RCC 7860 (cell line): ENCODE results near the gene GUCY1A2.
"Not testable (repeated sequence)": the region's sequence is repeated elsewhere in the genome, so short reads cannot be mapped to it uniquely, and the experiment has no call there.

Experiments
- DNase-seq: peaks from one replicate; pipeline ENCODE4 v3.0.0-alpha.2; 2015; ENCODE audit warnings: low spot score
- FAIRE-seq: peaks from 2 replicates; lab custom pipeline; 2012; peaks lifted over from hg19 to GRCh38; lab: Jason Lieb, UNC

Gene GUCY1A2

GRCh38 chr11:107018219-107018901, at the start of gene GUCY1A2:
Gene GUCY1A2, minus strand, starts transcription at chr11:107018476. Its CDS starts 421 bp downstream, at chr11:107018055.
- no peak for FAIRE-seq
- DNase-seq = no peak

GRCh38 chr11:107054391-107054790, 36.1 kb upstream of the GUCY1A2 start:
- FAIRE-seq (no peak), DNase-seq (no peak)

- FAIRE-seq, DNase-seq: not testable (repeated sequence)
Observed at GRCh38 chr11:107051332-107051731, 33.1 kb upstream of the GUCY1A2 start.

GRCh38 chr11:107050899-107051298, 32.6 kb upstream of the GUCY1A2 start:
- not testable (repeated sequence) for DNase-seq, FAIRE-seq

GRCh38 chr11:107050121-107050520, 31.8 kb upstream of the GUCY1A2 start:
- no peak for DNase-seq
- no peak for FAIRE-seq

GRCh38 chr11:107044503-107044902, 26.2 kb upstream of the GUCY1A2 start:
- DNase-seq (peak; percentile 61), FAIRE-seq (peak; percentile 54)

GRCh38 chr11:107043242-107044006, 25.1 kb upstream of the GUCY1A2 start:
- DNase-seq = peak; percentile 97
- peak; percentile 99 for FAIRE-seq

GRCh38 chr11:107042748-107043147, 24.5 kb upstream of the GUCY1A2 start:
- DNase-seq = no peak
- FAIRE-seq = no peak

- peak; percentile 42 for DNase-seq
- FAIRE-seq = peak; percentile 87
Observed at GRCh38 chr11:107041088-107041444, 22.8 kb upstream of the GUCY1A2 start.

GRCh38 chr11:107040433-107041087, 22.3 kb upstream of the GUCY1A2 start:
- DNase-seq (peak; percentile 47), FAIRE-seq (peak; percentile 74)

GRCh38 chr11:107025673-107026072, 7.4 kb upstream of the GUCY1A2 start:
- FAIRE-seq (no peak), DNase-seq (no peak)

- no peak for FAIRE-seq
- DNase-seq = no peak
Observed at GRCh38 chr11:107020594-107020993, 2.3 kb upstream of the GUCY1A2 start.

- FAIRE-seq = no peak
- DNase-seq = peak; percentile 16
Observed at GRCh38 chr11:107018902-107019493, 722 bp upstream of the GUCY1A2 start.

- DNase-seq (peak; percentile 13), FAIRE-seq (no peak)
Observed at GRCh38 chr11:107017433-107018218, 650 bp downstream of the GUCY1A2 start.

- FAIRE-seq (no peak), DNase-seq (no peak)
Observed at GRCh38 chr11:107017104-107017432, 1.2 kb downstream of the GUCY1A2 start.

- FAIRE-seq (no peak), DNase-seq (no peak)
Observed at GRCh38 chr11:107014871-107015270, 3.4 kb downstream of the GUCY1A2 start.

GRCh38 chr11:107011977-107012376, 6.3 kb downstream of the GUCY1A2 start:
- DNase-seq (no peak), FAIRE-seq (no peak)

GRCh38 chr11:107009190-107009589, 9.1 kb downstream of the GUCY1A2 start:
- FAIRE-seq (no peak), DNase-seq (no peak)

- DNase-seq (peak; percentile 13), FAIRE-seq (no peak)
Observed at GRCh38 chr11:107006076-107006833, 12.0 kb downstream of the GUCY1A2 start.

- DNase-seq (no peak), FAIRE-seq (no peak)
Observed at GRCh38 chr11:106999196-106999595, 19.1 kb downstream of the GUCY1A2 start.
